HG03520 (cell line): ENCODE data around the gene GNG13.
"Not testable (repeated sequence)": the region's sequence is repeated elsewhere in the genome, so short reads cannot be mapped to it uniquely, and the experiment has no call there.

Experiments used
- ATAC-seq: cut with Tn5 transposase; IDR thresholded peaks from one replicate; pipeline ENCODE4 v1.9.1; 2021; ENCODE audit warnings: mild to moderate bottlenecking, moderate library complexity; ENCODE audit not compliant: unreplicated experiment

GNG13 gene

DNA sequence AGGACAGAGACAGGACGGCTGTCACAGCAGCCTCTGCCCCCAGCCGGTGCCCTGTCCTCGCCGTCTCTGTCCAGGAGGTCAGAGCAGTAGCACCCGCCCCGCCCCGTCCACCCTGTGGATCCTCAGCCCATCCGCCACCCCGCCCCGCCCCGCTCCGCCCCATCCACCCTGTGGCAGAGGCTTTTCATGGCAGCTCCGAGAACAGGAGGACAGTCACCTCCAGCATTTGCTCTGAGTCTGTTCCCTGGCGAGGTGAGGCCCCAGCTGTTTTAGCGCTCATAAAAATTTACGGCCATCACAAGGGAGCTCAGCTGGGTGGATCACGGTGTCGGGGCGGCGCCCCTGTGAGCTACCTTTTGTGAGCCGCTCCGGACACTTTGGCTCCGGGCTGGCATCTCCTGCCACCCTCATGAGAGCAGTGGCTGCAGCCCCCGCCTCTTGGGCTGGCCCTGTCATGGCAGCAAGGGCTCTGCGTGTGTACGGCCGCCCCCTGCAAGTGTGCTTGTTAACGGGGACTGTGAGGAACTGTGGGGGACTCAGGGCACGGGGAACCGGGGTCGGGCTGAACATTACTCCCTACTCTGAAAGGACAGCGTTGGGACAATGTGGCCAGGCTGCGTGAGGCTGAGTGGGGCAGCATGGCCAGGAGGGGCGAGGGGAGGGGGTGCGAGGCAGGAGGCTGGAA is 32.3 kb upstream of the GNG13 start:
- ATAC-seq, result no peak

GRCh38 chr16:831571-832413 is 31.3 kb upstream of the GNG13 start:
- no peak for ATAC-seq

DNA sequence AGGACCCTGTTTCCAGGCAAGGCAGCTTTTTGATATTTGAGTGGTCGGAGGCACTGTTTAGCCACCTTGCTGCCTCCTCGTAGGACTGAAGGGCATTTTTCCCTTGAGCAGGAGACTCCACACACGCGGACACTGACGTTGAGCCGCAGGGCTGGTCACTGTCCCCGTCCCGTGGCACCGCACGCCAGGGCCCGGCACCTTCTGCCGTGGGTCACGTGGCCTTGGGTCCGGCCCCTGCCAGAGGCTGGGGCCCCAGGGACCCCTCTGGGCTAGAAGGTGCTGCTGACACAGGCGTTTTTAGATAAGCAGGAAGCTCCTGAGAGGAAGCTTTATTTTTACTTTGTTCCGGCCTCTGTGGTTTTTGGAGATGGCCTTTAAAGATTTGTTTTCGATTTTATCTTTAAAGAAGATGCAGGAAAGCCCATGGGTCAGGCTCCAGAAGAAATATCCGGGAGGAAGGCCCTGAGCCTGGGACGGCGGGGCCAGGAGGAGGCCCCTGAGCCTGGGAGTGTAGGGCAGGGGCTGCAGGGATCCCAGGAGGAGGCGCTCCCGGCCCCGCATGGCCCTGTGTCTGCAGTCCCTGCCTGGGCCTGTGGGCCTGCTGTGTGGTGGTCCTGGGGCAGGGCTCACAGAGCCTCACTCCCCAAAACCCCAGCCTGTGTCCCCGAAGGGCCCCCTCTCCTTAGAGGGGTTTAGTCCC is 30.5 kb upstream of the GNG13 start:
- no peak for ATAC-seq

DNA sequence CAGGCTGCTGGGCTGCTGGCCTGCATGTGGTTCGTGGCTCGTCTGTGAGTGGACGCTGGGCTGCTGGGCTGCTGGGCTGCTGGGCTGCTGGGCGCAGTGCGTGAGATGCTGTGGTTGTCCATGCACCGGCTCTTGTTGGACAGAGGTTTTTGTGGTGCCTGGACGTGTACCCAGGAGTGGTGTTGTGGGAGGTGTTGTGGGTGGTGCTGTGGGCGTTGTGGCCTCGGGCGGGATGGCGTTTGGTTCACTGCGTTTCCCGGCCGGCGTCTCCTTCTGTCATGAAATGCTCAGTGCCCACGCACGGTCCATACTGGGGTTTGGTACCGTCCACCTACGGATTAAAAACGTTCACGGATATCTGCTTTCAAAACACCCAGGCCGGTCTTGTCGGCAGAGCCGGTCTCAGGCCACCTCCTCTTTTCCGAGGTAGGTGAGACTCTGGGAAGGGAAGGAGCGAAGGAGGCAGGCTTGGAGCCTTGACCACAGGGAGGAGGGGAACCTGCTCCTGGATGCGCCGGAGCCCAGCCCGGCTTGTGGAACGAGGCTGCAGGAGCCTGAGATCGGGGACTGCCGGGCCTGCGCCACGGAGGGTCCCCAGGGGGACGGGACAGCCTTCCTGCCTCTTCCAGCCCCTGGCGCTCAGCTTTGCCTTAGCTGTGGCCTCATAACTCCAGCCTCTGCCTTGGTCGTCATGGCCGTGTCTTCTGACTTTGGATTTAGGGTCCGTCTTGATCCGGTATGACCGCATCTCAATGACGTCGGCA is 29.8 kb upstream of the GNG13 start:
- no peak for ATAC-seq

DNA sequence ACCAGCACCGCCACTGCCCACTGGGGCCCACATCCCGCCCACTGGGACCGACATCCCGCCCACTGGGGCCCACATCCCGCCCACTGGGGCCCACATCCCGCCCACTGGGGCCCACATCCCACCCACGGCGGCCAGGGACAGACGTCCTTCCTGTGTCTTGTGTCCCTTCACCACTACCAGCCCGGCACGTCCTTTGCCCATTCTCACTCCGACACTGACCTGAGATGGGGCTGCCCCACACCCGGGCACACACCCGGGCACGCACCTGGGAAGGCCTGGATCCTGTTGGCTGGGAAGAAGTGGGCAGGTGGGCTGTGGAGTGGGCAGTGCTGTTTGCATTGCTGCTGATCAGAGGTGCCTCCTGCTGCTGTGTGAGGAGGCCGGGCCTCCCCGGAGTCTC is 28.4 kb upstream of the GNG13 start:
- ATAC-seq, result no peak

GRCh38 chr16:827513-827912 is 27.0 kb upstream of the GNG13 start:
- no peak for ATAC-seq

GRCh38 chr16:825341-826061 is 25.0 kb upstream of the GNG13 start:
- no peak for ATAC-seq

- ATAC-seq, result no peak
Measured at GRCh38 chr16:824601-825000, 24.1 kb upstream of the GNG13 start.

- no peak for ATAC-seq
Measured at GRCh38 chr16:824194-824593, 23.7 kb upstream of the GNG13 start.

GRCh38 chr16:822909-823297 is 22.4 kb upstream of the GNG13 start:
- ATAC-seq, result no peak

GRCh38 chr16:822174-822908 is 21.8 kb upstream of the GNG13 start:
- no peak for ATAC-seq

GRCh38 chr16:821751-822150 is 21.2 kb upstream of the GNG13 start:
- no peak for ATAC-seq

GRCh38 chr16:820748-821147 is 20.2 kb upstream of the GNG13 start:
- no peak for ATAC-seq

DNA sequence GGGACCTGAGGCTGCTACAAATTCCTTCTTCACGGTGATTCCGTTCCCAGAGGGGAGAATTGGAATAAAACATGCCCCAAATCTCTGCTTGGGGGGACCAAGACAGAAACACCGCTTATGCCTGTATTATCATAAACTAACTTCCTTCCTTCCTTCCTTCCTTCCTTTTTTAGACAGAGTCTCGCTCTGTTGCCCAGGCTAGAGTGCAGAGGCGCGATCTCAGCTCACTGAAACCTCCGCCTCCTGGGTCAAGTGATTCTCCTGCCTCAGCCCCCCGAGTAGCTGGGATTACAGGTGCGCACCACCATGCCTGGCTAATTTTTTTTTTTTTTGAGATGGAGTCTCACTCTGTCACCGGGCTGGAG is 19.5 kb upstream of the GNG13 start:
- ATAC-seq, result not testable (repeated sequence)

DNA sequence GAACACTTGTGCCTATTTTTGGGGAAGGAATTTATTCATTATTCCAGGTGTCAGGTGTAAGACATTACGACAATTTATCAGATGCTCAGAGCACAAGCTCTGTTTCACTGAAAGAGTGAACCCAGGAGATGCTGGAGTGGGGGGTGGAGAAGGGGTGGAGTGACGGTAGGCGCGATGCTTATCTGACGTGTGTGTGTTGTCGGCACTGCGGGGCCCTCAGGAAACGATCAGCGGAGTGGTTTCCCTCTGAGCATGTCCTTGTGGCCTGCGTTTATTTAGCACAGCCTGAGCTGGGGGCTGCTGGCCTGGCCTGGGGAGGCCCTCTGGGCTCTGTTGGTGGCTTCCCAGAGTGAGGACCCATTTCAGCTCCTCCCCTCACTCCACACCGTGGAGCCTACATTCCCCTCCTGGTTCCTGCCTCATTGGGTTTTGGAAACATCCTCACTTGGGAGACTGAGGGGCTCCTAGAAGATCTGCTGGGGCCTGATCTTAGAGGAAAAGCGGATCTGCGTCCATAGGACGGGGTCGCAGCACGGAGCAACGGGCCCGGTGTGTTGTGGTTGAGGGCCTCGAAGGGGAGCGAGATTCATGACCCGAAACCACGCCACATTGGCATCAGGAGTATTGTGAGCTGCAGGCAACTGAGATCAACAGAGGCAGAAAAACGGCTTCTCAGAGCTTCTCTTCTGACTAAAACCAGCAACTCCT is 19.0 kb upstream of the GNG13 start:
- ATAC-seq, result no peak

DNA sequence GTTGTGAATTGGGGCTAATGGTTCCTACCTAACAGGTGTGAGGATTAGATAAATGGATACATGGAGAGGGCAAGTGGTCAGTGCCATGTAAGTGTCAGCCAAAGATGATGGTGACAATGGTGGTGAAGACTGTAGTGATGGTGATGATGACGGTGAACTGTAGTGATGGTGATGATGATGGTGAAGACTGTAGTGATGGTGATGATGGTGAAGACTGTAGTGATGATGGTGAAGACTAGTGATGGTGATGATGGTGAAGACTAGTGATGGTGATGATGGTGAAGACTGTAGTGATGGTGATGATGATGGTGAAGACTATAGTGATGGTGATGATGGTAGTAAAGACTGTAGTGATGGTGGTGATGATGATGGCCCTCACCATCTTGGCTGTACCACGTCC is 18.1 kb upstream of the GNG13 start:
- no peak for ATAC-seq

- no peak for ATAC-seq
Measured at GRCh38 chr16:818132-818531, 17.6 kb upstream of the GNG13 start.

- ATAC-seq, result no peak
Measured at GRCh38 chr16:817001-817906, 16.7 kb upstream of the GNG13 start.
